HFFc6 (cell line): Measurements from ENCODE around the gene CD247. TPM values are rescaled to one million over a fixed set of nuclear protein-coding genes. Genes with fewer than 3 reads are reported as not detected.

ENCODE experiments used
- DNase-seq: peaks from one replicate; pipeline ENCODE4 v3.0.0-alpha.2; 2018
- H3K27ac Mint-ChIP-seq: 2 replicates; pipeline ENCODE4 v1.8.0; 2020; ENCODE audit warnings: mild to moderate bottlenecking, mixed read lengths
- H3K27me3 Mint-ChIP-seq: 2 replicates; pipeline ENCODE4 v1.8.0; 2021; ENCODE audit warnings: mild to moderate bottlenecking, moderate library complexity, mixed read lengths; ENCODE audit not compliant: insufficient read depth
- H3K36me3 Mint-ChIP-seq: 2 replicates; pipeline ENCODE4 v1.8.0; 2021; ENCODE audit warnings: low read depth, mixed read lengths
- H3K4me1 Mint-ChIP-seq: 2 replicates; pipeline ENCODE4 v1.8.0; 2020; ENCODE audit warnings: low read depth, mixed read lengths
- H3K4me3 Mint-ChIP-seq: 2 replicates; pipeline ENCODE4 v1.8.0; 2020; ENCODE audit warnings: mild to moderate bottlenecking, moderate library complexity, mixed read lengths
- H3K9me3 Mint-ChIP-seq: 2 replicates; pipeline ENCODE4 v1.8.0; 2020; ENCODE audit warnings: mild to moderate bottlenecking, mixed read lengths
- CTCF ChIP-seq: fragments of 200-600 bp; sonication (generic); IDR thresholded peaks from 2 replicates; pipeline ENCODE4 v1.5.0; 2021; ENCODE audit warnings: antibody characterized with exemption, mild to moderate bottlenecking
- total RNA-seq, 6 experiments: library from RNA; stranded (reverse); fragmentation: NEBNext Ultra II Directional; extraction: Animal tissue kit (Norgen Biotek cat#: 25700); gene quantifications; 2 replicates in 1 of 6; 3 replicates in 5 of 6; pipeline ENCODE4 v1.2.3, GENCODE V29; 2021

CD247 gene
- total RNA-seq, 6 experiments from 2014 or later = not detected

- Mint-ChIP-seq H3K4me1 (peaks cover 5% of the 10 kb centered on the region; the same call in 1 of the 2 replicates), H3K4me3 (no peak overlapping the region), H3K9me3 (no peaks in the 10 kb centered on the region), H3K27me3 (peaks cover 27% of the 10 kb centered on the region), H3K36me3 (no peaks in the 10 kb centered on the region), H3K27ac (no peak overlapping the region)
- DNase-seq = no peak
- no peak for TF ChIP-seq CTCF
Observed at GRCh38 chr1:167514288-167514687, 4.0 kb downstream of the CD247 start.

- TF ChIP-seq CTCF = no peak
- H3K27ac Mint-ChIP-seq = no peak overlapping the region
- H3K9me3 Mint-ChIP-seq = no peaks in the 10 kb centered on the region
- peaks cover 2% of the 10 kb centered on the region; the same call in 1 of the 2 replicates for H3K4me1 Mint-ChIP-seq
- H3K27me3 Mint-ChIP-seq = peaks cover 24% of the 10 kb centered on the region
- no peak overlapping the region for H3K4me3 Mint-ChIP-seq
- H3K36me3 Mint-ChIP-seq = no peaks in the 10 kb centered on the region
- no peak for DNase-seq
Observed at GRCh38 chr1:167512046-167512654, 6.2 kb downstream of the CD247 start.

DNA sequence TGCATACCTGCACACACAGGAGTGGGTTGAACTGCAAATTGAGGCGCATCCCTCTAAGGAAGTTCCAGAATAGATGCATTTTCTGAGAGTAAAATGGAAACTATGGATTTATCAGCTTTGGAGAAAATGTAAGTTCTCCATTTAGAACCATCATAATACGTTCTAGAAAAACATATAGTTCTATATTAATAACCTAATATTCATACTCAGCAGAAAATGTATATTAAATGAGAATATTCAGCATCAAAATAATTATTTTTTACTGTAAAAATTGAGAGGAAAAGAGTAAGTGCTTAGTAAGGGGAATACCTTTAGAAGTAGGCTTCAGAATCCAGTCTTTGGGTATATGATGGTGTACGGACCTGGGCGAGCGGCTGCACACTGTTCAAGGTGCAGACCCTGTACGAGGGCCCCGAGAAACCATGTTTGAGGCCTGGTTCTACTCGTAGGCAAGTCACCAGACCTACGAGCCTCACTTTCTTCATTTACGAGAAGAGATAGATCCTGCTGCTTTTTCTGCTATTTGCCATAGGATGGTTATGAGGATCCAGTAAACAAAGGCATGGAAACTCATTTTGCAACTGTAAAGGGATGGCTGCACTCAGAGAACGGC is 6.8 kb downstream of the CD247 start:
- Mint-ChIP-seq H3K36me3 (no peaks in the 10 kb centered on the region), H3K4me1 (no peaks in the 10 kb centered on the region), H3K4me3 (no peak overlapping the region), H3K9me3 (no peaks in the 10 kb centered on the region), H3K27ac (no peak overlapping the region), H3K27me3 (peaks cover 23% of the 10 kb centered on the region)
- no peak for TF ChIP-seq CTCF
- DNase-seq = no peak

DNA sequence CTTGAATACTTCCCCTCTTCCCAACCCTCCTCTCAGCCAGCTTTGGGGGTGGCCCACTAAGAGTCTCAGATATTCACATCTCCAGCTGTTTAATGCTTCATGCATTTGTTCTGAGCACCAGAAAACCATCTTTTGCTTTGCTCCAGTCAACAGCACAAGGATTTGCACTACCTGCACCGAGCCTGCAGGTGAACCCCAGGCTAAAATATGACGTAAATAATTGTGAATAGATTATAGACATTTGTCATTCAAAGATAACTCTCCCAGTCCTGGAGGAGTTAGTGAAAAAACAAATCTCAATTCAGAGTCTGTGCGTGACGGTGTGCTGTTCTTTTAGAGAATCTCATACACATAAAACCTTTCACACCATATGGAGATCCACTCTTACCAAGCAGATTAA is 7.4 kb downstream of the CD247 start:
- Mint-ChIP-seq H3K27ac (no peak overlapping the region), H3K27me3 (peaks cover 23% of the 10 kb centered on the region), H3K36me3 (no peaks in the 10 kb centered on the region), H3K9me3 (no peaks in the 10 kb centered on the region), H3K4me1 (no peaks in the 10 kb centered on the region), H3K4me3 (no peak overlapping the region)
- DNase-seq = no peak
- no peak for TF ChIP-seq CTCF

GRCh38 chr1:167510244-167510643 is 8.1 kb downstream of the CD247 start:
- TF ChIP-seq CTCF = no peak
- H3K4me1 Mint-ChIP-seq = no peaks in the 10 kb centered on the region
- H3K4me3 Mint-ChIP-seq = no peak overlapping the region
- no peaks in the 10 kb centered on the region for H3K36me3 Mint-ChIP-seq
- no peak overlapping the region for H3K27ac Mint-ChIP-seq
- no peaks in the 10 kb centered on the region for H3K9me3 Mint-ChIP-seq
- H3K27me3 Mint-ChIP-seq = peaks cover 23% of the 10 kb centered on the region
- no peak for DNase-seq
